GM19397 (cell line): ENCODE data around the gene SIRT3.

Source experiments
- ATAC-seq: cut with Tn5 transposase; IDR thresholded peaks from one replicate; pipeline ENCODE4 v1.9.1; 2021; ENCODE audit warnings: mild to moderate bottlenecking, moderate library complexity; ENCODE audit not compliant: unreplicated experiment

Gene SIRT3

DNA sequence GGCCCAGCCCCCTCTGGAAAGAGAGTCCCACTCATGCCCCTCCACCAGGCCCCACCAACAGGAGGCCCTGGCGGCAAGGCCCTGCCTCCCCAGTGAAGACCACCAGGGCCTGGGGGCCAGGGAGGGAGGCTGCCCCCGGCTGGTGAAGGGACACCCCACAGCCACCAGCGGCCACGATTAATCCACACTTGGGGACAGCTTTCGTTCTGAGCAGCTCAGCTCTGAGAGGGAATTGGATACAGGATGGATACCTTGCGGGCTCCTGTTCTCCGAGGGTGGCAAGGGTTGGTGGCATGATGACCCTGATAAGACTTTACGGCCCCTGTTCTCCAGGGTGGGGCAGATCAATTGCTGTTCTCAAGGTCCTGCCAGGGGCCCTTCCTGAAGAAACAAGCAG, 35.2 kb upstream of the SIRT3 start:
- ATAC-seq = no peak

DNA sequence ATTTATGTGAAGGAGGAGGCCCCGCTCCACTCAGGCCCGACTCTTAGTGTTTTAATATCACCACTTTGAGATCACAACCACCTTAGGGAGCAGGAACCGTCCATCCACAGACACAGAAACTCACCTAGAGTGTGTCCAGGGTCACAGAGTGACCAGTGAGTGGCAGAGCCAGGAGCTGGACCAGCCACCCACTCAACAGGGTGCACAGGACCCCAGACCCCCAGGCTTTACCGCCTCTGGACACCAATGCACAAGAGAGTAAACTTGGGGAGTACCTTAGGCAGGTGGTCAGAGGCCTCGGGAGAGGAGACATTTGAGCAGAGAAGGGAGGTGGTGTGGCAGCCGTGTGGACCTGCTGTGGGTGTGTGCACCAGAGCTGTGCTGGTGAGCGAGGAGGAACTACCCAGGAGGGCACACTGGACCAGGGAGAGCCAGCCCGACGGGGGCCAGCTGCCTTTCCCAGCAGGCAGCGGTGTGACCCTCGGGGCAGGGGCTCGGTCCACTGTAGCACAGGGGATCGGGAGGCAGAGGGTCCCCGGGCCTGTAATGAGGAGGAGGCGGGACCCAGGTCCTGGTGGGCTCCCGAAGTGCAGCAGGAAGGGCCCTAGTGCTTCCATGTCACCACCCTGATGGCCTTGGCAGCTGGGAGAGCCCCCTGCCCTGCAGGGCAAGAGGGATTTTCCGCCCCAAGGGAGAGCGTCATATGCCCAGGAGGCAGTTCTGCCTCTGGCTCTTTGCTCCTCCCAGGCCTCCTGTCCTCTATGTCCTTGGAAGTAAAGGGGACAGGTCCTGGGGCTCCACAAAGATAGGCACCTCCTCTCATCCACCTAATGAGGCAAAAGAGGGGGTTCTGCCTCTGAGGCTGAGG, 34.5 kb upstream of the SIRT3 start:
- no peak for ATAC-seq

DNA sequence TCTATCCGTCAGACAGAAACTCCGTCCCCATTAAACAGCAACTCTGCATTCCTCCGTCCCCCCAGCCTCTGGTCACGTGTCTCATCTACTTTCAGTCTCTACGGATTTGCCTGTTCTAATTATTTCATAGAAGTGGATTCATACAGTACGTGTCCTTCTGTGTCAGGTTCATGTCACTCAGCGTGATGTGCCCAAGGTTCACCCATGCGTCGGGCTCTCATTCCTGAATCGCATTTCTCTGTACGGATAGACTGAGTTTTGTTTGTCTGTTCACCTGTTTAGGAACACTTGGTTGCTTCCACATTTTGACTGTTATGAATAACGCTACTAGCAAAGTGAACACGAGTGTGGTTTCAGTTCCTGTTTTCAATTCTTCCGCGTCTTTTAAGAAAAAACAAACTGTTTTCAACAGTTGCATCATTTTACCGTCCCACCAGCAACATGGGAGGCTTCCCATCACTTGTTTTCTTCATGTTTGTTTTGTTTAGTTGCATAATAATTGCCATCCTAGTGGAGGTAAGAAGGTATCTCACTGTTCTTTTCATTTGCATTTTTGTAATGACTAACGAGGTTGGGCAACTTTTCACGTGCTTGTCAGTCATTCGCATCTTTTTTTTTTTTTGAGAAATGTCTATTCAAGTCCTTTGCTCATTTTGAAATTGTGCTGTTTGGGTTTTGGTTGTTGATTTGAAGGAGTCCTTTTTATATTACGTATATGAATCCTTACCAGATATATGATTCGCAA, 33.2 kb upstream of the SIRT3 start:
- ATAC-seq = peak; percentile 69

DNA sequence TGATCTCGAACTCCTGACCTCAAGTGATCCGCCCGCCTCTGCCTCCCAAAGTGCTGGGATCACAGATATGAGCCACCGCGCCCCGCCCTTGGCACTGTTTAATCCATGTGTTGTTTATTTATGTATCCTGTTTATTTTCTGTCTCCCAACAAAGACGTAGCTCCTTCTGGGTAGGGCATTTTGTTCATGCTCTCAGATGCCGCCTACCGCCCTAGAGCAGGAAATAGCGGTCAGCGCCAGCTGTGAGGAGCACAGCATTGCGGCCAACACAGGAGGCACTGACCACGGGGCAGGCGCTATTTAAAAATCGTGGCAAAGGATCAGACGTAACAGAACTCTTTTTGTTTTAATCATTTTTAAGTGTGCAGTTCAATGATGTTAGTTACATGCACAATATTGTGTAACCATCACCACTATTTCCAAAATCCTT, 32.6 kb upstream of the SIRT3 start:
- ATAC-seq = peak; percentile 44

DNA sequence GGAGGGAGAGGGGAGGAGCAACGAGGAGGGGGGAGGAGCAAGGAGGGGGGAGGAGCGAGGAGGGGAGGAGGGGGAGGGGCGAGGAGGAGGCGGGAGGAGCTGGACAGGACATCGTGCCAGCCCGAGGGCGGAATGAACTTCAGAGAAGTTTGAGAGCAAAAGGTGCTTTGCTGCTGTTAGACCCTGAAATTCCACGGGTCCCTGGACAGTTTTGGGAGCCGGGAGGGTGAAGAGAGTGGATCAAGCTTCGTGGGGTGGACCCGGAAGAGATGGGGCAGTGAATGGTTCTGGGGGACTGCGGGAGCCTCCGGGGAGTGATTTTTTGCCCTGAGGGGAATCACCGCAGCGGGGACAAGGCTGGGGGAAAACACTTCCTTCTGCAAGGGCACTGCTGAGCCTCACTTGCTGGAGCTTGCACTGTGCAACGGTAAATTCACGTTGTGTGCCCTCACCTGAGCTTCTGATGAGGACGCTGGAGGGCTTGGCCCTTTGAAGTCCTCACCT, 31.4 kb upstream of the SIRT3 start:
- no peak for ATAC-seq

DNA sequence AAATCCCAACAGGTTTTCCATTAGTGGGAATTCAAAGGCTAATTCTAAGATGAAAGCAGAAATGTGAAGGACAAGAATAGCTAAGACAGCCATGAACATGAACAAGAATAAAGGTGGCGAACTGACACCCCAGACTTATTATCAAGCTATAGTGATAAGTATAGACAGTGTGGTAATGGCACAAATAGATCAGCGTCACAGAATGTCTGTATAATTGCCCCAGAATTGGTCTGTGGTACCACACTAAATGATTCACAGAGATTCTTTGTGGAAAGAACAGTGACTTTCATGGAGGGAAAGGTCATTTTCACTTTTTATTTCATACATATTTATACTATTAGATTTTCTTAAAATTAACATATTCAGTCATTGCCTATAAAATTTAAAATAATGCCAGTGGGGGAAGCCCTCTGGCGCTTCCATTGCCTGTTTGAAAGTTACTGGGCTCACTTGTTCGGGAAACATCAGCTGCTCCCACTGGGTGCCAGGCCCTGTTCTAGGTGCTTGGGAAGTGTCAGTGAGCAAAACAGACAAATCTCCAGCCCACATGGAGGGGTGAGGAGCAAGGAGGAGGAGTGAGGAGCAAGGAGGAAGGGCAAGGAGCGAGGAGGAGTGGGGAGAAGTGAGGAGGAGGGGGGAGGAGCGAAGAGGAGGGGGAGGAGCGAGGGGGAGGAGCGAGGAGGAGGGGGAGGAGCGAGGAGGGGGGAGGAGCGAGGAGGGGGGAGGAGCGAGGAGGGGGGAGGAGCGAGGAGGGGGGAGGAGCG, 30.7 kb upstream of the SIRT3 start:
- no peak for ATAC-seq

DNA sequence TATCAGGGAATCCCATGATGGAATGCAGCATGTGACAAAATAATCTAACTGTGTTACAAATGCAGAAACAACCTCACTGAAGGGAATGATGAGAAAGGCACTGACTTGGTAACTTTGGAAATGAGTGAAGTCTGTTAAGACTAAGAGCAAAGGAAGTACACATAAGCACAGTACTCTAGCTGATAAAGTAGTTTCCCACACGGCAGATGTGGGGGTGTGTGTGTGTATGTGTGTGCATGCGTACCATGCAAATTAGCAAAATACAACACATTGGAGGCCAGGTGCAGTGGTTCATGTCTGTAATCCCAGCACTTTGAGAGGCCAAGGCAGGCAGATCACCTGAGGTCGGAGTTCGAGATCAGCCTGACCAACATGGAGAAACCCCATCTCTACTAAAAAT, 25.5 kb upstream of the SIRT3 start:
- ATAC-seq = no peak

DNA sequence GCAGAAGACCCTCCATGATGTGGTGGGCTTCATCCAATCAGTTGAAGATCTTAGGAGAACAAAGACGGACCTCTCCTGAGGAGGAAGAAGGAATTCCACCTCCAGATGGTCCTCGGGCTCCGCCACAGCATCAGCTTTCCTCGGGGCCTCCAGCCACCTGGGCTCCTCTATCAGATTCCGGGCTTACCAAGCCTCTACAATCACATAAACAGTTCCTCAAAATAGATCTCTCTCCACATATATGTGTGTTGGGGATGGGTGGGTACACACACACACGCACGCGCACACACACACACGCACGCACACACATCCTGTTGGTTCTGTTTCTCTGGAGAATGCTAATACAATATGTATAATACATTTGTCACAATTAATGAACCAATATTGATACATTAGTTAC, 23.3 kb upstream of the SIRT3 start:
- ATAC-seq = no peak

DNA sequence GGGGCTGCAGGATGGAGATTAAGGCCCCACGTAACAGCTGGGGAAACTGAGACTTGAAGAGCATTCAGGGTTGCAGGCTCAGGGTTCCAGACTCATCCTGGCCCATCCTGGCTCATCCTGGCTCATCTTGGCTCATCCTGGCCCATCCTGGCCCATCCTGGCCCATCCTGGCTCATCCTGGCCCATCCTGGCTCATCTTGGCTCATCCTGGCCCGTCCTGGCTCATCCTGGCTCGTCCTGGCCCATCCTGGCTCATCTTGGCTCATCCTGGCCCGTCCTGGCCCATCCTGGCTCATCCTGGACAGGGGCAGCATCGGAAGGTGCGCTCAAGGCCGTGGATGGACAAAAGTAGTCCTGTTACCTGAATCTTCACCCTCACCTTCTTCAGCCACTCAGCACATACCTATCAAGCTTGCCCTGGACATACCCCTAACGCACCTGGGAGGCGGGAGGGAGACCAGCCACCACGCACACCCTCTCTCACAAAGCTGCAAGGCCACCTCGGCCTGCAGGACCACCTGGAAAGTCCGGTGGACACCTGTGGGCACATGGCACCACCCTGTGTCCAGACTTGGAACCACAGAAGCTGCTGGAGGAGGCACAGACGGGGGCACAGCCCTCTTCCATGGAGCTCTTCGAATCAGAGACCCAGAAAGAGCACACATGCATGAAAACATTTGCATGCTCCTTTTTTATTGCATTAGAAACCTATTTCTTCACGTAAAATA, 21.8 kb upstream of the SIRT3 start:
- ATAC-seq = no peak

DNA sequence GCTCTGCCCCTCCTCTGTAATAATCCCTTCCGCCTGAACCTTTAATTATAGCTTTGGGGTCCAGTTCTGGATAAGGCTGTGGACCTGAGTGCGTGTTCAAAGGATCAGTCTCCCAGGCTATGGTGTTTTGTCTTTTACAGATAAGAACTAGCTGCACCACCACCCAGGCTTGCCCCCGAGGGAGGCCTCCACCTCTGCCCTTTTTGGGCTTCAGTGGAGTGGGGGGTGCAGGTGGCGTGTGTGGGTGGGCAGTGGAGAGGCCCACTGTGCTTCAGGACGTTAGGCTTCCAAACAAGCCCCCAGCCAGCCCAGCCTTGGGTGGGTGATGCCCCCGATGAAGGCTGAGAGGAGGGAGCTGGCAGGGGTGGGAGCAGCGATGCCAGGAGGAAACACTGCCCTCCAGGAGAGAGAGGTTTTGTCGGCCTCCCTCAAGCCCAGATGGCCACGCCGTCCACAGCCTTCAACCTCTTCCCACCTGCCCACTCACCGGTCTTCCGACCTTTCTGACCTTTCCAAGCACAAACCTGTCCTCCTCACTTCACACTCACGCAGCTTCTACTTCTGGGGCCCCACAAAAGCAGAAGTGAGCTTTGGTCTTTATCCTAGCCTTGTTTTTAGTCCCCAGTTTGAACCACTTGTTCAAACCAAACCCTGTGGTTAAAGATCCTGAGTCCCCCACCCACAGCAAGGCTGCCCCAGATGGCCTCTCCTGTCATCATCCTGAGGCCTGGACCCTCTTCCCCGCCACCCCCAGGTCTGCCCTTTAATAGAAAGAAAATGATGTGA, 21.0 kb upstream of the SIRT3 start:
- no peak for ATAC-seq

DNA sequence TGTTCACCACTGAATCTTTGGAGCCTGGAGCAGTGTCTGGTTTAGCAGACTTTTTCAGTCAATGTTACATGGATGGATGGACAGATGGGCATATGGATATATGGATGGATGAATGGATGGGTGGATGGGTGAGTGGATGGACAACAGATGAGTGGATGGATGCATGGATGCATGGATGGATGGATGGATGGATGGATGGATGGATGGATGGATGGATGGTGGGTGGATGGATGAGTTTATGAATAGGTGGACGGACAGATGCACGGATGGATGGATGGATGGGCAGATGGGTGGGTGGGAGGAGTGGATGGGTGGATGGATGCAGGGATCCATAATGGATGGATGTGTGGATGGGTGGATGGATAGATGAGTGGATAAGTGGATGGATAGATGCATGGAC, 19.7 kb upstream of the SIRT3 start:
- no peak for ATAC-seq

DNA sequence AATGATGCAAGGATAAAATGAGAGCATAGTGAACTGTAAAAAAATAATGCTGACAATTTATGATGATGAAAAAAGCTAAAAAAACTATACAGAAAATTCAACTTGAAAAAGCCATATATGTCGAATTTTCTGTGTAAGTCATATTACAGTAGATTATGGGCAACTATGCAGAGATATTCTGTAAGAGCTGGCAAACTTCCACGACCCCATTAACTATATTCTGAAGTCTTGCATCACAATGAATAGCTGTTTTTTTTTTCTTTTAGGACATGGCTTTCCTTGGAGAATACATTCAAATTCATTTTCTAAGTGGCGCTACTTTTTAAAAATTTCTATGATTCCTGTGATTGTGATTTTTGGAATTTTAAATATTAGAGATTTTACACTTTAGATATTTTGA, 19.0 kb upstream of the SIRT3 start:
- ATAC-seq = no peak

DNA sequence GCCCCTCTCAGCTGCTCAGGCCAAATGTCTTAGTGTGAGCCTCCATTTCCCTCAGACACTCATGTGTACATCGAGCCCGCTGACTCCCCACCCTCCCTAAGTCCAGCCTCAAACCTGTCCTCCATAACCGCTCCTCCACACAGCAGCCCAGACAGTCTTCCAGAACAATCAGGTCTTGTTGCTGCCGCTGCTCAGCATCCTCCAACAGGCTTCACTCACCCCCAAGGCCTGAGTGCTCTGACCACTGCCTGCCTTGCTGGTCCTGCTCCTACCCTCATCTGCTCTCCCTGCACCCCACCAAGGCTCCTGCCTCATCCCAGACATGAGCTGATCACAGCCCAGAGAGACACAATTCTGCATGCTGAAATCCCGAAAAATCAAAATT, 17.7 kb upstream of the SIRT3 start:
- ATAC-seq = no peak

DNA sequence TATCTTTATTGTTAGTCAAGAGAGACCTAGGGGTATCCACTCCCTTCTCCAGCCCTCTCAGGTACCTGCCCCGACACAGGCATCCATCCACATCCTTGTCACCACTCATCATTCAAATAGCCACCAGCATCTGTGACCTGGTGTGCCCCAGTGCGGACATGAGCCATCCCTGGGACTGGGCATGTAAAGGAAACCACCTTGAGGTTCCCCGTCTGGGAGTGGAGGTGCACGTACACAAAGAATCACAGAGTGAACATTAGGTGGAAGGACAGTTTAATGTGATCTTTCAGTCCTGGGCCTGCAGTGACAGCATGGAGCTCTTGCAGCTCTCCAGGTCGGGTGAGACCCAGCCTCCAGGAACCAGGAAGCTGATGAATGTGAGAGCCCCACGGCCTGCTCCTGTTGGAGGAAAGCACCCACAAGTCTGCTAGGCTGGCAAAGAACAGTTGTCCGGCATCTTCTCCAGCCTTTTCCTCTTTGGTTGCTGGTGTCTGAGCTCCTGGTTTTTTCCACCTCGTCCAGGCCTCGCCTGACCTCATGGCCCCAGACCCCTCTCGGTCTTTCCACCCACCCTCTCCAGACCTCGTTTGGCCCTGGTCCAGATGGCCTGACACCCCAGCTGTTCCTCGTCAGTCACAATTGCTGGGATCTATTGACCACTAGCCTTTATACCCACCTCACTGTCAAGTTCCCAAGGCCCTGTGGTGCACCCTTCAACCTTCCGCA, 17.2 kb upstream of the SIRT3 start:
- no peak for ATAC-seq

DNA sequence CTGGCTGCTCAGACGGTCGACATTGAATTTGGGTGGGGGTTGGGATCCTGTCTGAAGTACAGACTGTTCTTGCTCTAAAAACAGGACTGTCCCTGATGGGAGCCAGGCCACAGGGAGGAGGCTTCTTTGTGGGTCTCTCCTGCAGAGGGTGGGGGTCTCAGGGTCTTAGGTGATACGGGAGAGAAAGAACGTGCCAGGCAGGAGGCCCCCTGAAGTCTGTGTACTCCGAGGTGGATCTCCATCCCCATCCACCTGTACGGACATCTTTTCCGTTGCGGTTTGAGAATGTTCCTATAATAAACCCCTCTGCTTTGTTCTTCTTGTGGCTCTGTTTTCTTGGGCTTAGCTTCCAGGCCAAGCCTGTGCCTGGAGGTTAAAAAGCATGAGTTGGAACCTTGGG, 16.5 kb upstream of the SIRT3 start:
- ATAC-seq = no peak

DNA sequence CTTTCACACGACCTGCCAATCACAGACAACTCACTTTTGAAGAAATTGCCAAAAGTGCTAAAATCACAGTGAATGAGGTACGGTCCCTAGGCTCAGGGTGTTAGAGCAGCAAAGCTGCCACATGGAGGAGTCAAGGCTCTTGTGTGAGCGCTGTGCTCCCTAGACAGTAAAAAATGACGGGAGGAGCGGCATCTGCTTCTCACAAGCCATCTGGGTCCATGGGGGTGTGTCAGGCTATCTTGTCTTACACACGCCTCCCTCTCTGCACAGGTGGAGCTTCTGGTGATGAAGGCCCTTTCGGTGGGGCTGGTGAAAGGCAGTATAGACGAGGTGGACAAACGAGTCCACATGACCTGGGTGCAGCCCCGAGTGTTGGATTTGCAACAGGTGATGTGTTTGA, 15.4 kb upstream of the SIRT3 start:
- ATAC-seq = no peak

DNA sequence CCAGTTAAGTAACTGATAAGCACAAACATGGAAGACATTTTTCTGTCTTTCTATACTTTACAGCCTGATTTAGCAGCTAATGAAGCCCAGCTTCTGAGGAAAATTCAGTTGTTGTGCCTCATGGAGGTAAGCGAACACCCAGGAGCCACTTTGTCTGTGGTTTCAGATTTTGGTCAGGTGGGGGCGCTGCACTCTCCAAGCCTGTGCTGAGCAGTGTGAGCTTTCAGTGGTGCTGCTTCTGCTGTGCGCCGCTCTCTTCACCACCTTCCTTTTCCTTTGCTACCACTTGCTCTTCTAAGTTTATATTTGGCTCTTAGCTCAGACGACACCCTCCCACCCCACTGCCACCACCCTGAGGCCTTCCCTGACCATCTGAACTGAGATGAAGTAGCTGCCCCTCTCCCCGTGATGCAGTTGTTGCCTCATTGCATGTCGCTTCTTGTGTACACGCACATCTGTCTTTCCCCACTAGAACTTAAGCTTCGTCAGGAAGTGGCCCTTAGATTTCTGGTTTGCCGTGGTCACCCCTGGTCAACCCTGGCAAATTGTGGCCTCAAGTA, 14.7 kb upstream of the SIRT3 start:
- ATAC-seq = no peak

DNA sequence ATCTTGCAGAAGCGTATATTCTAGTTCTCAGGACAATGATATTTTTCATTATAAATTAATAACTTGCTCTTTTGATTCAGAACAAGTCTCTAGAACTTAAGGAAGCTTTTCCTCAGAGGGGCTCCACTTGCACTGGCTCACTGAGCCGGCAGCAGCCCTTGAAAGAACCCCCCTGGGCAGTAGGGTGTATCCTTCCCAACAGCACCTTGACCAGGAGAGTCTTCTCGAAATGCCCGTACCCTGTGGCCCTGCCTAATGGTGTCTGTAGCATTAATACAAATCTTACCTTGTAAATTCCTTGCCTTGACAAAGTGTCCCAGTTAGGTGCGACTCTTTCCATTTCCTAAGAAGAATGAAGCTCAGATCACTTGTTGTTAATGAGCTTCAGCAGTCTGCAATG, 14.1 kb upstream of the SIRT3 start:
- ATAC-seq = no peak

DNA sequence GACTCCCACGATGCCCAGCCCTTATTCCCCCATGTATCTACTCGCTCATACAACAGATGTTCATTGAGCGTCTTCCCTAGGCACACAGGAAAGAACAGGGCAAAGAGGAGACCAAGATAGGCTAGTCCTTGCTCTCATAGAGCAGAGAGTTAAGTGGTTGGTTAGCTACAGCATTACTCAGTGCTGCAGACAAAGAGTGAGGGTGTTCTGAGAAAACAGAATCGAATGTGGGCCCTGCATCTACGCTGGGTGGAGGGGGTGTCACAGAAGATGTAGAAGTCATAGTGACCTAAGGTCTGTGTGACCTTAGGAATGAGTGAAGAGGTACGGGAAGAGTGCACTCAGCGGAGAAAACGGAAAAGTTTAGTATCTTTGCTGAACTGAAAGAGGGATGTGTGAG, 12.9 kb upstream of the SIRT3 start:
- no peak for ATAC-seq
